Endodermal cell (in vitro differentiated cells): ENCODE data around the gene PSORS1C1. TPM values are rescaled to one million over a fixed set of nuclear protein-coding genes. Genes with fewer than 3 reads are reported as not detected.

Source experiments
- DNase-seq: peaks from one replicate; pipeline ENCODE4 v3.0.0-alpha.2; 2017
- H3K27ac ChIP-seq: 2 replicates; pipeline ENCODE4 v1.5.1; 2013; ENCODE audit warnings: mild to moderate bottlenecking, low read depth, low read length, moderate library complexity
- H3K27me3 ChIP-seq: 2 replicates; pipeline ENCODE4 v1.6.1; 2013; ENCODE audit warnings: mild to moderate bottlenecking, low read length, moderate library complexity; ENCODE audit not compliant: insufficient read depth, control insufficient read depth, poor library complexity, severe bottlenecking
- H3K36me3 ChIP-seq: 2 replicates; pipeline ENCODE4 v1.7.0; 2013; ENCODE audit warnings: mild to moderate bottlenecking, low read length, moderate library complexity; ENCODE audit not compliant: control insufficient read depth, insufficient read depth
- H3K4me1 ChIP-seq: one replicate; pipeline ENCODE4 v1.7.0; 2013; ENCODE audit warnings: low read length; ENCODE audit not compliant: control insufficient read depth, insufficient read depth
- H3K4me3 ChIP-seq: 2 replicates; pipeline ENCODE4 v1.5.1; 2013; ENCODE audit warnings: mild to moderate bottlenecking, low read length, moderate library complexity
- H3K9ac ChIP-seq: 2 replicates; pipeline ENCODE4 v1.6.1; 2013; ENCODE audit warnings: mild to moderate bottlenecking, low read length, moderate library complexity; ENCODE audit not compliant: poor library complexity, severe bottlenecking; ENCODE audit errors: extremely low read depth
- H3K9me3 ChIP-seq: 2 replicates; pipeline ENCODE4 v1.6.1; 2013; ENCODE audit warnings: mild to moderate bottlenecking, low read length, moderate library complexity; ENCODE audit not compliant: control insufficient read depth
- H3K27ac Mint-ChIP-seq: 2 replicates; pipeline ENCODE4 v1.8.0; 2020; ENCODE audit warnings: mixed read lengths
- H3K27me3 Mint-ChIP-seq: 2 replicates; pipeline ENCODE4 v1.8.0; 2021; ENCODE audit warnings: mild to moderate bottlenecking, mixed read lengths; ENCODE audit not compliant: insufficient read depth
- H3K36me3 Mint-ChIP-seq: 2 replicates; pipeline ENCODE4 v1.8.0; 2020; ENCODE audit warnings: low read depth, mixed read lengths
- H3K4me1 Mint-ChIP-seq: 2 replicates; pipeline ENCODE4 v1.8.0; 2020; ENCODE audit warnings: mixed read lengths
- H3K4me3 Mint-ChIP-seq: 2 replicates; pipeline ENCODE4 v1.8.0; 2020; ENCODE audit warnings: mild to moderate bottlenecking, moderate library complexity, mixed read lengths
- H3K9me3 Mint-ChIP-seq: 2 replicates; pipeline ENCODE4 v1.8.0; 2020; ENCODE audit warnings: mild to moderate bottlenecking, mixed read lengths
- WGBS, 2 experiments: methylation state at CpG; one replicate each; pipeline versions ENCODE4 v1.1.5 to v1.1.7; 2013; ENCODE audit warnings: missing lambda C conversion rate in 2 of 2, mixed read lengths in 1 of 2; ENCODE audit not compliant: insufficient coverage in 1 of 2, insufficient read length in 1 of 2; 5-methylcytosine and 5-hydroxymethylcytosine counted together
- total RNA-seq, 2 donors: library from RNA; stranded (reverse); fragmentation: NEBNext Ultra II Directional in 1 of 2; extraction: Animal tissue kit (Norgen Biotek cat#: 25700) in 1 of 2; gene quantifications; 2 replicates in 1 of 2; 3 replicates in 1 of 2; pipeline ENCODE4 v1.2.1, GENCODE V29; 2021
- TF ChIP-seq, protein P1 (sequence below): fragments of 200-600 bp; sonication (generic); conservative IDR thresholded peaks from 2 replicates; pipeline ENCODE4 v1.5.0; 2021; ENCODE audit warnings: antibody characterized with exemption, mild to moderate bottlenecking

Gene PSORS1C1
- total RNA-seq, 2 donors from 2014 or later, result 1.1 to 1.2 TPM

DNA sequence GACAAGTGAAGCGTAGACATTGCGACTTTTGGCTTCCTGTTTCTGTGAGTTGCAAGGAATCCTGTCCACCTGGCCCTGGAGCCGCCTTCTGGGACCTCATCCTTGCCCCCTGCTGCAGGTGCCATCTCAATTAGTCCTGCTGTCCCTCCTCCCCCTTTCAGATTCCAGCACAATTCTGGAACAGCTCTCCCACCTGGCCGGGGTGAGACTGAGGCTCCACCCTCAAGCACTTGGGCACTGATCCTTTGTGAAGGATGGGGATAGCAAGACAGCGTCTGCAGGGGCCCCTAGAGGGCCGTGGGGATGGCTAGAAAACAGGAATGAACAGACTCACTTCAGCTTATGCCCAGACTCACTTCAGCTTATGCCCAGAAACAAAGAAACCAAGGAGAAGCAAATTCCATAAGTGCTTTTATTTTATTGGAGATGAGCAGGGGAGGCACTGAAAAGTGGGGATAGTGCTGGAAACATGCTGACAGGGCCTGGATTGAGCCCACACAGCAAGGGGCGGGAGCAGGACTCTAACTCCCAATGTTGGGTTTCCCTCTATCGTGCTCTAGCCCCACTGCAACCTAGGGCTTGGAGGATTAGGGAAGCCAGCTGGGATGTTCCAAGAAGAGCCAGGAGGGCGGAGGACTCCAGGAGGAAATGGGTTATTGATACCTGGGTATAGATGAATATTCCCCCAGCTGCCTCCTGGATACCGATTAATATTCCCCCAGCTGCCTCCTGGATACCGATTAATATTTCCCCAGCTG, 3.6 kb upstream of the PSORS1C1 start:
- Mint-ChIP-seq H3K36me3 (no peaks in the 10 kb centered on the region), H3K4me1 (peaks cover 30% of the 10 kb centered on the region), H3K9me3 (no peaks in the 10 kb centered on the region), H3K27me3 (peaks cover 17% of the 10 kb centered on the region), H3K4me3 (no peak overlapping the region), H3K27ac (no peak overlapping the region)
- peak; percentile 81 for DNase-seq
- TF ChIP-seq, protein P1, sequence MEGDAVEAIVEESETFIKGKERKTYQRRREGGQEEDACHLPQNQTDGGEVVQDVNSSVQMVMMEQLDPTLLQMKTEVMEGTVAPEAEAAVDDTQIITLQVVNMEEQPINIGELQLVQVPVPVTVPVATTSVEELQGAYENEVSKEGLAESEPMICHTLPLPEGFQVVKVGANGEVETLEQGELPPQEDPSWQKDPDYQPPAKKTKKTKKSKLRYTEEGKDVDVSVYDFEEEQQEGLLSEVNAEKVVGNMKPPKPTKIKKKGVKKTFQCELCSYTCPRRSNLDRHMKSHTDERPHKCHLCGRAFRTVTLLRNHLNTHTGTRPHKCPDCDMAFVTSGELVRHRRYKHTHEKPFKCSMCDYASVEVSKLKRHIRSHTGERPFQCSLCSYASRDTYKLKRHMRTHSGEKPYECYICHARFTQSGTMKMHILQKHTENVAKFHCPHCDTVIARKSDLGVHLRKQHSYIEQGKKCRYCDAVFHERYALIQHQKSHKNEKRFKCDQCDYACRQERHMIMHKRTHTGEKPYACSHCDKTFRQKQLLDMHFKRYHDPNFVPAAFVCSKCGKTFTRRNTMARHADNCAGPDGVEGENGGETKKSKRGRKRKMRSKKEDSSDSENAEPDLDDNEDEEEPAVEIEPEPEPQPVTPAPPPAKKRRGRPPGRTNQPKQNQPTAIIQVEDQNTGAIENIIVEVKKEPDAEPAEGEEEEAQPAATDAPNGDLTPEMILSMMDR, result peak; percentile 39
- H3K27me3 ChIP-seq, result no peaks in the 10 kb centered on the region
- WGBS, 2 experiments, result 74 to 92% methylated on average over 5 to 11 of the region's 11 CpGs
- no peak overlapping the region for H3K27ac ChIP-seq
- H3K9ac ChIP-seq, result no peak overlapping the region
- H3K4me3 ChIP-seq, result no peak overlapping the region
- H3K4me1 ChIP-seq, result peaks cover 9% of the 10 kb centered on the region
- no peaks in the 10 kb centered on the region for H3K36me3 ChIP-seq
- H3K9me3 ChIP-seq, result no peaks in the 10 kb centered on the region

- Histone ChIP-seq H3K4me1 (peaks cover 9% of the 10 kb centered on the region), H3K36me3 (no peaks in the 10 kb centered on the region), H3K27ac (no peak overlapping the region), H3K9me3 (no peaks in the 10 kb centered on the region), H3K4me3 (no peak overlapping the region), H3K9ac (no peak overlapping the region), H3K27me3 (no peaks in the 10 kb centered on the region)
- Mint-ChIP-seq H3K27me3 (peaks cover 17% of the 10 kb centered on the region), H3K27ac (no peak overlapping the region), H3K4me3 (no peak overlapping the region), H3K36me3 (no peaks in the 10 kb centered on the region), H3K9me3 (no peaks in the 10 kb centered on the region), H3K4me1 (peaks cover 30% of the 10 kb centered on the region)
- WGBS, 2 experiments, result 88 to 95% methylated on average over 7 to 13 of the region's 13 CpGs
- no peak for DNase-seq
- TF ChIP-seq, protein P1, result no peak
Observed at GRCh38 chr6:31111712-31112111, 2.9 kb upstream of the PSORS1C1 start.

DNA sequence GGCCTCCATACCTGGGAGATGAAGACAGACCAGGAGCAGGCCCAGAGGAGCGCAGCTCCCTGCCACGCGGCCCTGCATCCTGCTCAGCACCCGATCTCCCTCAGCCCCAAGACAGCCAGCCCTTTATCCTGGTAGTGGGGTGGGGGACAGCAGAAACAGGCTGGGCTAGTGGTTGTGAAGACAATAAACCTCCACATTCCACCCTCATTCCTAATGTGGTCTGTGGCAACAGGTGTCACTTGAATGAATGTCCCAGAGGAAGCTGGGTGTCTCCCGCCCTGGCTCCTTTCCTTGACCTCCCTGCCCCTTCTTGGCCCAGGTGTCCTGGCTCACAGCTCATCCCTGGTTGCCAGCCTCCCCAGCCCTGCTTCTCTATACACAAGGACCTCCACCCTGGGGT, 2.1 kb upstream of the PSORS1C1 start, which contains the start of gene C6orf15:
Gene C6orf15 (minus strand): TSS at position 98 of the 400 bp plus-strand sequence. CDS start 20 bp downstream, at position 78.
- H3K27ac Mint-ChIP-seq, result no peak within 1 kb of the TSS
- WGBS, 2 experiments, result 88 to 90% methylated on average over 1 to 4 of the region's 5 CpGs
- H3K4me1 Mint-ChIP-seq, result peaks cover 34% of the 10 kb centered on the region
- H3K9me3 ChIP-seq, result no peaks in the 10 kb centered on the region
- H3K27me3 ChIP-seq, result no peaks in the 10 kb centered on the region
- no peak within 1 kb of the TSS for H3K4me3 Mint-ChIP-seq
- H3K4me1 ChIP-seq, result peaks cover 9% of the 10 kb centered on the region
- no peaks in the 10 kb centered on the region for H3K36me3 Mint-ChIP-seq
- no peak within 1 kb of the TSS for H3K27ac ChIP-seq
- H3K9ac ChIP-seq, result no peak within 1 kb of the TSS
- H3K36me3 ChIP-seq, result no peaks in the 10 kb centered on the region
- H3K9me3 Mint-ChIP-seq, result no peaks in the 10 kb centered on the region
- no peak for DNase-seq
- no peak within 1 kb of the TSS for H3K4me3 ChIP-seq
- peaks cover 17% of the 10 kb centered on the region for H3K27me3 Mint-ChIP-seq
- TF ChIP-seq, protein P1, result no peak
